GM10266 (cell line): ENCODE measurements around the gene ZNF426.
"Not testable (repeated sequence)": the region's sequence is repeated elsewhere in the genome, so short reads cannot be mapped to it uniquely, and the experiment has no call there.

Experiments used
- DNase-seq: peaks from one replicate; pipeline ENCODE4 v3.0.0; 2012; ENCODE audit errors: extremely low spot score
- TF ChIP-seq, protein P1 (sequence below): IDR thresholded peaks from 2 replicates; pipeline ENCODE4 v1.5.1; 2012; ENCODE audit warnings: mild to moderate bottlenecking, low read depth; ENCODE audit not compliant: control insufficient read depth, insufficient read depth; ENCODE audit errors: missing control alignments

ZNF426 gene

DNA sequence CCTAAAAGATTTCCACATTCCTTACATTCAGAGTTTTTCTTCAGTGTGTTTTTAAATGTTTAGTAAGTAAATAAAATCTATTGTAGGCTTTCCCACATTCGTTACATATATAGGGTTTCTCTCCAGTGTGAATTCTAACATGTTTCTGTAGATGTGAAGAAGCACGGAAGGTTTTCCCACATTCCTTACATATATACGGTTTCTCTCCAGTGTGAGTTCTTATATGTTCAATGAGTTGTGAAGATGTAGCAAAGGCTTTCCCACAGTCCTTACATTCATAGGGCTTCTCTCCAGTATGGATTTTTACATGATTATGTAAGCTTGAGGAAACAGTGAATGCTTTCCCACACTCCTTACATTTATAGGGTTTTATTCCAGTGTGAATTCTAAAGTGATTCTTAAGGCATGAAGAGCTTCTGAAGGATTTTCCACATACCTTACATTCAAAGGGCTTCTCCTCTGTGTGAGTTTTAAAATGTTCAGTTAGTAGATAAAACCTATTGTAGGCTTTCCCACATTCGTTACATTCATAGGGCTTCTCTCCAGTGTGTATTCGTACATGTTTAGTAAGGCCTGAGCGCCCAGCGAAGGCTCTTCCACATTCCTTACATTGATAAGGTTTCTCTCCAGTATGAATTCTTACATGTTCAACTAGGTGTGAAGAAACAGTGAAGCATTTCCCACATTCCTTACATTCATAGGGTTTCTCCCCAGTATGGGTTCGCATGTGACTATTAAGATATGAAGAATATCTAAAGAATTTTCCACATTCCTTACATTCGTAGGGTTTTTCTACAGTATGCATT lies 27.7 kb upstream of the ZNF426 start:
- TF ChIP-seq, protein P1, sequence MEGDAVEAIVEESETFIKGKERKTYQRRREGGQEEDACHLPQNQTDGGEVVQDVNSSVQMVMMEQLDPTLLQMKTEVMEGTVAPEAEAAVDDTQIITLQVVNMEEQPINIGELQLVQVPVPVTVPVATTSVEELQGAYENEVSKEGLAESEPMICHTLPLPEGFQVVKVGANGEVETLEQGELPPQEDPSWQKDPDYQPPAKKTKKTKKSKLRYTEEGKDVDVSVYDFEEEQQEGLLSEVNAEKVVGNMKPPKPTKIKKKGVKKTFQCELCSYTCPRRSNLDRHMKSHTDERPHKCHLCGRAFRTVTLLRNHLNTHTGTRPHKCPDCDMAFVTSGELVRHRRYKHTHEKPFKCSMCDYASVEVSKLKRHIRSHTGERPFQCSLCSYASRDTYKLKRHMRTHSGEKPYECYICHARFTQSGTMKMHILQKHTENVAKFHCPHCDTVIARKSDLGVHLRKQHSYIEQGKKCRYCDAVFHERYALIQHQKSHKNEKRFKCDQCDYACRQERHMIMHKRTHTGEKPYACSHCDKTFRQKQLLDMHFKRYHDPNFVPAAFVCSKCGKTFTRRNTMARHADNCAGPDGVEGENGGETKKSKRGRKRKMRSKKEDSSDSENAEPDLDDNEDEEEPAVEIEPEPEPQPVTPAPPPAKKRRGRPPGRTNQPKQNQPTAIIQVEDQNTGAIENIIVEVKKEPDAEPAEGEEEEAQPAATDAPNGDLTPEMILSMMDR, result no peak

DNA sequence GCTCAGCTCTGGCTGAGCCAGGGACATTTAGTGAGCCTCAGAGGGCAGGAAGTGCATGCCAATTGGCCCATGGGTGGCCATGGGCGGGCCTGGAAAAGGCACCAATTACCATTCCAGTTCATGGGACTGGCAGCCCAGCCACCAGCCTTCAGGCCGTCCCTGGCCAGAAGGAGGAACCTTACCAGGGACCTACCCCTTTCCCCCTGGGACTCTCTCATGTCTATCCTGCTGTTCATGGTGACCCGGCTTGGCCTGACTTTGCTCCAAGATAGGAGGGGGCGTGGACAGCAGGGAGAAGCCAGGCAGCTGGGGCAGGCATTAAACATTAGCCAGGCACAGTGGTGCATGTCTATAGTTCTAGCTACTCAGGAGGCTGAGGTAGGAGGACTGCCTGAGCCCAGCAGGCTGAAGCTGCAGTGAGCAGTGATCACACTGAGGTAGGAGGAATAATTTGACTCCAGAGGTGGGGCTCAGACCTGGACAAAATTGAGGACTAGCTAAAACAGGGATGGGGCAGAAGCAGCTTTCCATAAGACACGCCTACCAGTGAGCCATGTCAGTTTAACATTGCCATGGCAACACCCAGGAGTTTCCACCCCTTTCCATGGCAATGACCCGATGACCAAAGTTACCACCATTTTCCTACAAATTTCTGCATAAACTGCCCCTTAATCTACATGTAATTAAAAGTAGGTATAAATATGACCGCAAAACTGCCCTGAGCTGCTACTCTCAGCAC lies 14.3 kb upstream of the ZNF426 start:
- TF ChIP-seq, protein P1, result no peak
- no peak for DNase-seq

More for the DNA sequence above, 27.7 kb upstream of the ZNF426 start:
- no peak for DNase-seq

DNA sequence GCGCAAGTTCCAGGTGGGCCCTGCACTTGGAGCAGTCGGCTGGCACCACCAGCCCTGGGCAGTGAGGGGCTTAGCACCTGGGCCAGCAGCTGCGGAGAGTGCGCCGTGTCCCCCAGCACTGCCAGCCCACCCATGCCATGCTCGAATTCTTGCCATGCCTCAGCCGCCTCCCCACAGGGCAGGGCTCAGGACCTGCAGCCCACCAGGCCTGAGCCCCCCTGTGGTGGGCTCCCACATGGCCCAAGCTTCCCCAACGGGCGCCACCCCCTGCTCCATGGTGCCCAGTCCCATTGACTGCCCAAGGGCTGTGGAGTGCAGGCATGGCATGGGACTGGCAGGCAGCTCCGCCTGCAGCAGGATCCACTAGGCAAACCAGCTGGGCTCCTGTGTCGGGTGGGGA lies 9.4 kb upstream of the ZNF426 start:
- no peak for DNase-seq
- TF ChIP-seq, protein P1, result no peak

DNA sequence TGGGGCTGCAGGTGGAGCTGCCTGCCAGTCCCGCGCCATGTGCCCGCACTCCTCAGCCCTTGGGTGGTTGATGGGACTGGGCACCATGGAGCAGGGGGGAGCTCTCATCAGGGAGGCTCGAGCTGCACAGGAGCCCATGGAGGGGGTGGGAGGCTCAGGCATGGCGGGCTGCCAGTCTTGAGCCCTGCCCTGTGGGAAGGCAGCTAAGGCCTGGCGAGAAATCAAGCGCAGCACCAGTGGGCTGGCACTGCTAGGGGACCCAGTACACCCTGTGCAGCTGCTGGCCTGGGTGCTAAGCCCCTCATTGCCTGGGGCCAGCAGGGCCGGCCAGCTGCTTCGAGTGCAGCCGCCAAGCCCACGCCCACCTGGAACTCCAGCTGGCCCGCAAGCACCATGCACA lies 2.8 kb upstream of the ZNF426 start:
- not testable (repeated sequence) for DNase-seq

DNA sequence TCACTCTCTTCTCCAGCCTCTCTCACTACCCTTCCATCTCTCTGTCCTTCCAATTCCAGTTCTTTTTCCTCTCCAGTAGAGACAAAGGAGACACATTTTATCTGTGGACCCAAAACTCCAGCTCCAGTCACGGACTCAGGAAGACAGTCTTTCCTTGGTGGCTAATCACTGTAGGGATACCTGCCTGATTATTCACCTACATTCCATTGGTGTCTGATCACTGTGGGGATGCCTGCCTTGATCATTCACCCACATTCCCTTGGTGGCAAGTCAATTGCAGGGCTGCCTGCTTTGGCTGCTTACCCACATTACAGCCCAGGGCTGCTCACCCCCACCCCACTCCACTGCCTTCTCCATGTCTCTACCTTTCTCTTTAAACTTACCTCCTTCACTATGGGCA lies 1.5 kb upstream of the ZNF426 start:
- not testable (repeated sequence) for DNase-seq

DNA sequence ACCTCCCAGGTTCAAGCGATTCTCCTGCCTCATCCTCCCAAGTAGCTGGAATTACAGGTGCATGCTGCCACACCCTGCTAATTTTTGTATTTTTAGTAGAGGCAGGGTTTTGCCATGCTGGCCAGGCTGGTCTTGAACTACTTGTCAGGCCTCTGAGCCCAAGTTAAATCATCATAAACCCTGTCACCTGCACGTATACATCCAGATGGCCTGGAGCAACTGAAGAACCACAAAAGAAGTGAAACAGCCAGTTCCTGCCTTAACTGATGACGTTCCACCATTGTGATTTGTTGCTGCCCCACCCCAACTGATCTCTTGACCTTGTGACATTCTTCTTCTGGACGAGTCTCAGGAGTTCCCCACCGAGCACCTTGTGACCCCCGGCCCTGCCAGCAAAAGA lies 756 bp upstream of the ZNF426 start:
- DNase-seq, result not testable (repeated sequence)

DNA sequence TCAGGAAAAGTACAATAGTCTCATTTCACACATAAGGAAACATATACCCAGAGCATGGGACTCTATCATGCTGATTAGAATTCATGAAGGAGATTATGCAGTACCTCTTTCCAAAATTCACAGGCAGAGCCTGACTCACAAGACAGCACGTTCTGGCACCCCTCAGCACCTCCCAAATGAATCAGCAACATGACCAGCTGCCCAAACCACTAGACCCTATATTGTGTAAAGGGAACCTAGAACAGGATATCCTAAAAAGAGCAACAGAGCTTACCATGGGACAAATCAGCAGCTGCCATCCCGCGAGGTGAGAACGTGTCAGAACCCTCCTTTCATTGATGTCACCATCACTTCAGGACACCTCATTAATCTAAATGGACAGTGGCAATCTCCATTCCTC lies 2.5 kb downstream of the ZNF426 start:
- no peak for DNase-seq
- TF ChIP-seq, protein P1, result no peak

DNA sequence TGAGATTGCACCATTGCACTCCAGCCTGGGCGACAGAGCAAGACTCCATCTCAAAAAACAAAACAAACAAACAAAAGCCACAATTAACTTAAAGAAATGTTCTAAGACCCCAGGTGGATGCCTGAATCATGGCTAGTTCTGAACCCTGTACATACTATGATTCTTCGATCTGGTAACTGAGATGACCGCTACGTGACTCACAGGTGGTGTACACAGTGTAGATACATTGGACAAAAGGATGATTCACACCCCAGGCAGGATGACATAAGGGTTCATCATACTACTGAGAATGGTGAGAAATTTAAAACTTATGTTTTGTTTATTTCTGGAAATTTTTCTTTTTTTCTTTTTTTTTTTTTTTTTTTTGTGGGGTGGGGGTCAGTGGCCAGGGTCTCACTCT lies 6.5 kb downstream of the ZNF426 start:
- TF ChIP-seq, protein P1, result no peak
- no peak for DNase-seq
